ENCODE results near the gene FXR1.

The FXR1 gene

DNA sequence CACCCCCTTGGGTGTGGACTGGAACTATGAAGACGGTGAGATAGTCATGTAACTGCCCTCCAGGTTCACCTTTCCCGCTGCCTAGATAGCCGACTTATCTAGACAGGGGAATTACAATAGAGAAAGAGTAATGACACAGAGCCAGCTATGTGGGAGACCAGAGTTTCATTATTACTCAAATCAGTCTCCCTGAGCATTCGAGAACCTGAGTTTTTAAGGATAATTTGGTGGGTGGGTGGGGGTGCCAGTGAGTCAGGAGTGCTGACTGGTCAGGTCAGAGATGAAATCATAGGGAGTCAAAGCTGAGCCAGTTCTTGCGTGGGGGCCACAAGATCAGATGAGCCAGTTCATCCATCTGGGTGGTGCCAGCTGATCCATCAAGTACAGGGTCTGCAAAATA is 96.8 kb downstream of the FXR1 start:
- DNase-seq = no peak

DNA sequence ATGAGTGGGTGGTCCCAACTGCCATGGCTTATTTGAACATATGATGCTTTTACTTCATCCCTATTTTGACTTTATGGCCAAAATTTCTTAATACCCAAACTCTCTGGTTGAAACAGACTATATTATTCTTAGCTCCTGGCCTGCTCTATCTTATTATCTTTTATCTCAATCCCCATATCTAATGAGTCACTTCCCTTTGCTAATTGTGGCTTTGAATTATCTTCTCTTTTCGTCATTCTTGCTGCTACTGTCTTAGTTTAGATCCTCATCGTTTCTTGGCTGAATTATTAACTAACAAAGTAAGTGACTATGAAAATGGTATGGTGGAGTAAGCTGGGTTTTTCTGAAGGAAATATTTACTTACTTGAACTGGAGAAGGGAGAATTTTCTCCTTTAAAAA is 105.2 kb downstream of the FXR1 start:
- no peak for DNase-seq

GRCh38 chr3:181025204-181025603 is 112.7 kb downstream of the FXR1 start:
- no peak for DNase-seq

- no peak for DNase-seq
These were observed 118.5 kb downstream of the FXR1 start for GRCh38 chr3:181030948-181031347.

Data from cerebellar nuclear complex (tissue), 1 donor.